DOHH2 (cell line): Measurements from ENCODE around the gene OR4E1.

ENCODE experiments used
- H3F3A ChIP-seq: fragments of 200-600 bp; sonication (generic), shearing (Covaris generic); 2 replicates; pipeline ENCODE4 v1.6.0; 2016; ENCODE audit warnings: antibody characterized with exemption, mild to moderate bottlenecking; ENCODE audit not compliant: control insufficient read depth, insufficient read depth
- H3K27ac ChIP-seq: fragments of 200-600 bp; sonication (generic); 2 replicates; pipeline ENCODE4 v1.5.1; 2014; ENCODE audit warnings: low read depth, mild to moderate bottlenecking, low read length, moderate library complexity
- H3K27me3 ChIP-seq: fragments of 200-600 bp; sonication (generic); 2 replicates; pipeline ENCODE4 v1.6.1; 2014; ENCODE audit warnings: mild to moderate bottlenecking, low read length, mixed read lengths; ENCODE audit not compliant: control insufficient read depth
- H3K36me3 ChIP-seq: fragments of 200-600 bp; sonication (generic); 2 replicates; pipeline ENCODE4 v1.6.1; 2014; ENCODE audit warnings: mild to moderate bottlenecking, low read length, moderate library complexity, mixed read lengths; ENCODE audit not compliant: control insufficient read depth
- H3K4me1 ChIP-seq: fragments of 200-600 bp; sonication (generic); 2 replicates; pipeline ENCODE4 v1.6.1; 2014; ENCODE audit warnings: mild to moderate bottlenecking, low read length, mixed read lengths; ENCODE audit not compliant: control insufficient read depth
- H3K4me2 ChIP-seq: fragments of 200-600 bp; sonication (generic); 2 replicates; pipeline ENCODE4 v1.6.0; 2014; ENCODE audit warnings: mild to moderate bottlenecking, low read length, moderate library complexity
- H3K4me3 ChIP-seq: fragments of 200-600 bp; sonication (generic); 2 replicates; pipeline ENCODE4 v1.5.1; 2014; ENCODE audit warnings: mild to moderate bottlenecking, low read length, mixed read lengths
- H3K79me2 ChIP-seq: fragments of 200-600 bp; sonication (generic); 2 replicates; pipeline ENCODE4 v1.6.1; 2014; ENCODE audit warnings: mild to moderate bottlenecking, low read length, mixed read lengths; ENCODE audit not compliant: control insufficient read depth
- H3K9me2 ChIP-seq: fragments of 200-600 bp; sonication (generic); replicated peaks from 2 replicates; pipeline ENCODE4 v1.6.1; 2014; ENCODE audit warnings: mild to moderate bottlenecking, low read length, mixed read lengths; ENCODE audit not compliant: control insufficient read depth
- H3K9me3 ChIP-seq: fragments of 200-600 bp; sonication (generic); 2 replicates; pipeline ENCODE4 v1.6.1; 2014; ENCODE audit warnings: antibody characterized with exemption, low read length, mixed read lengths; ENCODE audit not compliant: control insufficient read depth, insufficient read depth
- H4K20me1 ChIP-seq: fragments of 200-600 bp; sonication (generic); 2 replicates; pipeline ENCODE4 v1.6.0; 2014; ENCODE audit warnings: low read depth, mild to moderate bottlenecking, antibody characterized with exemption, low read length, moderate library complexity; ENCODE audit not compliant: control insufficient read depth, insufficient read depth
- EZH2phosphoT487 ChIP-seq: fragments of 200-600 bp; sonication (generic); IDR thresholded peaks from 2 replicates; pipeline ENCODE4 v1.6.1; 2017; ENCODE audit warnings: borderline replicate concordance, mild to moderate bottlenecking, antibody characterized with exemption, low read length, moderate library complexity, mixed read lengths
- TF ChIP-seq, protein P1 (sequence below): fragments of 200-600 bp; sonication (generic); IDR thresholded peaks from one replicate; pipeline ENCODE4 v1.5.1; 2014; ENCODE audit warnings: antibody characterized with exemption, mild to moderate bottlenecking, low read depth, low read length; ENCODE audit not compliant: poor library complexity, severe bottlenecking

Gene OR4E1

DNA sequence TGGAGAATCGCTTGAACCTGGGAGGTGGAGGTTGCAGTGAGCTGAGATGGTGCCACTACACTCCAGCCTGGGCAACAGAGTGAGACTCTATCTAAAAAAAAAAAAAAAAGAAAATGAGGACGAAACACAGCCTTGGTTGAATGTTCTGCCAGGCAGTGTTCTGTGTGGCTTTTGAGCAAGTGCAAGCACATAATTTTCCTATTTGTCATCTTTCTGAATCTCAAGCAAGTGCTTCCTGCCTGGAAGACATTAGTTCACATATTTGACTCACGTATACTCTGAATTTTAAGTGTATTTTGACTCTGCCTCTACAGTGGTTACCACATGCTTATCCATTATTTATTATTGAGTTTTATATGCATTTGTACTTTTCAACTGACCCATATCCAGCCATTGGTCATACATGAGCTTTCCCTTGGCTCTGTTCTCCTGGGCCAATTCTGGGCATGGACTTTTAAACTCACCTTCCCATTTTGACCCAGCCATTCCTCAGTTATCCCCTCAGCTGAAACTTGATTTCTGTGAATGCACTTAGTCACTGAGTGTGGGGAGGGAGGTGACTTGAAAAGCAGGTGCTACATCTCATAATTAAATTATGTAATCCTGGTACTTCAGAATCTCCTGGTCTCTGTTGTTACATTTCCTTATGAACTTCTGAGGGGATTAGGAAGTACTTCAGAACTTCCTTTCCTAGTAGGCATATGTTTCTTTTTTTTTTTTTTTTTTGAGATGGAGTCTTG is 47.0 kb downstream of the OR4E1 start:
- Histone ChIP-seq H3K4me2 (no peak overlapping the region), H4K20me1 (no peaks in the 10 kb centered on the region), H3K4me3 (no peak overlapping the region), H3K79me2 (no peaks in the 10 kb centered on the region), H3K36me3 (no peaks in the 10 kb centered on the region), H3K9me3 (no peaks in the 10 kb centered on the region), H3K4me1 (no peaks in the 10 kb centered on the region), H3K27ac (no peak overlapping the region), H3F3A (no peaks in the 10 kb centered on the region), H3K27me3 (peaks cover 13% of the 10 kb centered on the region), H3K9me2 (no peaks in the 10 kb centered on the region)
- TF ChIP-seq EZH2phosphoT487: no peak
- TF ChIP-seq, protein P1, sequence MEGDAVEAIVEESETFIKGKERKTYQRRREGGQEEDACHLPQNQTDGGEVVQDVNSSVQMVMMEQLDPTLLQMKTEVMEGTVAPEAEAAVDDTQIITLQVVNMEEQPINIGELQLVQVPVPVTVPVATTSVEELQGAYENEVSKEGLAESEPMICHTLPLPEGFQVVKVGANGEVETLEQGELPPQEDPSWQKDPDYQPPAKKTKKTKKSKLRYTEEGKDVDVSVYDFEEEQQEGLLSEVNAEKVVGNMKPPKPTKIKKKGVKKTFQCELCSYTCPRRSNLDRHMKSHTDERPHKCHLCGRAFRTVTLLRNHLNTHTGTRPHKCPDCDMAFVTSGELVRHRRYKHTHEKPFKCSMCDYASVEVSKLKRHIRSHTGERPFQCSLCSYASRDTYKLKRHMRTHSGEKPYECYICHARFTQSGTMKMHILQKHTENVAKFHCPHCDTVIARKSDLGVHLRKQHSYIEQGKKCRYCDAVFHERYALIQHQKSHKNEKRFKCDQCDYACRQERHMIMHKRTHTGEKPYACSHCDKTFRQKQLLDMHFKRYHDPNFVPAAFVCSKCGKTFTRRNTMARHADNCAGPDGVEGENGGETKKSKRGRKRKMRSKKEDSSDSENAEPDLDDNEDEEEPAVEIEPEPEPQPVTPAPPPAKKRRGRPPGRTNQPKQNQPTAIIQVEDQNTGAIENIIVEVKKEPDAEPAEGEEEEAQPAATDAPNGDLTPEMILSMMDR: no peak
